Eye (tissue), 1 donor: ENCODE results near the gene USO1.
"Not testable (repeated sequence)": the region's sequence is repeated elsewhere in the genome, so short reads cannot be mapped to it uniquely, and the experiment has no call there.

ENCODE experiments used
- DNase-seq: peaks from one replicate; pipeline ENCODE4 v3.0.0-alpha.2; 2015

Gene USO1, protein sequence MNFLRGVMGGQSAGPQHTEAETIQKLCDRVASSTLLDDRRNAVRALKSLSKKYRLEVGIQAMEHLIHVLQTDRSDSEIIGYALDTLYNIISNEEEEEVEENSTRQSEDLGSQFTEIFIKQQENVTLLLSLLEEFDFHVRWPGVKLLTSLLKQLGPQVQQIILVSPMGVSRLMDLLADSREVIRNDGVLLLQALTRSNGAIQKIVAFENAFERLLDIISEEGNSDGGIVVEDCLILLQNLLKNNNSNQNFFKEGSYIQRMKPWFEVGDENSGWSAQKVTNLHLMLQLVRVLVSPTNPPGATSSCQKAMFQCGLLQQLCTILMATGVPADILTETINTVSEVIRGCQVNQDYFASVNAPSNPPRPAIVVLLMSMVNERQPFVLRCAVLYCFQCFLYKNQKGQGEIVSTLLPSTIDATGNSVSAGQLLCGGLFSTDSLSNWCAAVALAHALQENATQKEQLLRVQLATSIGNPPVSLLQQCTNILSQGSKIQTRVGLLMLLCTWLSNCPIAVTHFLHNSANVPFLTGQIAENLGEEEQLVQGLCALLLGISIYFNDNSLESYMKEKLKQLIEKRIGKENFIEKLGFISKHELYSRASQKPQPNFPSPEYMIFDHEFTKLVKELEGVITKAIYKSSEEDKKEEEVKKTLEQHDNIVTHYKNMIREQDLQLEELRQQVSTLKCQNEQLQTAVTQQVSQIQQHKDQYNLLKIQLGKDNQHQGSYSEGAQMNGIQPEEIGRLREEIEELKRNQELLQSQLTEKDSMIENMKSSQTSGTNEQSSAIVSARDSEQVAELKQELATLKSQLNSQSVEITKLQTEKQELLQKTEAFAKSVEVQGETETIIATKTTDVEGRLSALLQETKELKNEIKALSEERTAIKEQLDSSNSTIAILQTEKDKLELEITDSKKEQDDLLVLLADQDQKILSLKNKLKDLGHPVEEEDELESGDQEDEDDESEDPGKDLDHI

DNA sequence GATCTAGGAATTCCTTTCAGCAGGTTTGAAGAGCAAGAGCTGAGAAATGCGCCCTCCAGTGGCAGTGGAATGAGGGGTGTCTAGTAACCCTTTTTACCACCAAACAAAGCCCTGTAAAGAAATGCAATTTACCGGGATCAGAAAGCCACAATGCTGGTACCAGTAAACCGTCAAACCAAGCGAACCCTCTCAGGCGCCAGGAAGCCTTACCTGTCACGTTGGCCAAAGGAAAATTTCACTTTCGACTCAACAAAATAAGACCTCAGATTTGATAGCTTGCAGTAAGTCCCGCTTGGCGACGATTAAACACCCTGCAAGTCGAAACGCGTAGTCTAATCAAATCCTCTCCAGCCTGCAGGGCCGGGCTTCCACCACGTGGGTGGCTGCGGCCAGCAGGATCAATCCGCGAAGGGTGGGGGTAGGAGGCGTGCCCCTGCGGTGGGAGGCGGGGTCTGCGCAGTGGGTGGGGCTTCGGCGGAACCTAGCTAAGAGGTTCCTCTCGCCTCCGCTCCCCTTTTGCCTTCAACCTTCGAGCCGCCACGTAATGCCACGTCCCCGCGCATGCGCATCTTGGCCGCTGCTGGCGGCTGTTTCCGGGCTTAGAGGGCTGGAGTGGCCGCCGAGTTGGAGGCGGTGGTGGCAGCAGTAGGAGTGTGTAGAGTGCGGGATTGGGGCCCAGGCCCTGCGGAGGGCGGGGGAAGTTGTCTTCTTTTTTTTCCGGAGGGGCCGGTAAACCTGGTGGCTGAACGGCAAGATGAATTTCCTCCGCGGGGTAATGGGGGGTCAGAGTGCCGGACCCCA lies at the start of gene USO1:
USO1 (plus strand) TSS at position 512 of the 801 bp plus-strand sequence; CDS start at position 755, 243 bp downstream.
- DNase-seq, result peak; percentile 100

DNA sequence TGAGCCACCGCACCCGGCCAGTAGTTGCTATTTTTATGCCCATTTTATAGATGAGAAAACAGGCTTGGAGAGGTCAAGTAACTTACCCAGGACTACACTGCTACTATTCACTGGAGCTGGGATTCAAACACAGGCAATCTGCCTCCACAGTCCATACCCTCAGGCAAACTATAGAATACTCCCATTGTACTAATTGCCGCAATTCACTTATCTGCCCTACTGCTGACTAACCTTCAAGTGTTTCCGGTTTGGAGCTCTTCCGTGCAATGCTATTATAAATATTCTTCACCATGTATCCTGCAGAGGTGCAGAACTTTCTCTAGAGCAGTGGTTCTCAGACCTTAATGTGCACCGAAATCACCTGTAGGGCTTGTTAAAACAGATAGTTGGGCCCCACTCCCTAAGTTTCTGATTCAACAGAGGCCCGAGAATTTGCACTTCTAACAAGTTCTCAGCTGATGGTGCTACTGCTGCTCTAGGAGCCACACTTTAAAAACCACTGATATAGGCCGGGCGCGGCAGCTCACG lies 49.3 kb upstream of the USO1 start:
- no peak for DNase-seq

DNA sequence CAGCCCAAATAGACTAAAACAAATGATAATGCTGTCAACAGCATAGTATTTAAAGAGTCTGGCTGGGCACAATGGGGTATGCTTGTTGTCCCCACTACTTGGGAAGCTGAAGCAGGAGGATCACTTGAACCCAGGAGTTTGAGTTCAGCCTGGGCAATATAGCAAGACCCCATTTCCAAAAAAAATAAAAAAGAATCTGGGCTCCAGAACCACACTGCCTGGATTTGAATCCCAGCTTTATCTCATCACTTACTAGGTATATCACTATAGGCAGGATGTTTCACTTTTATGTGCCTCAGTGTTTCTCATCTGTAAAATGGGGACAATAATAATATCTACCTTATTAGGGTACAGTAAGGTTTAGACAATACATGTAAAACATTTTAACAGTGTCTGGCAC lies 45.9 kb upstream of the USO1 start:
- no peak for DNase-seq

DNA sequence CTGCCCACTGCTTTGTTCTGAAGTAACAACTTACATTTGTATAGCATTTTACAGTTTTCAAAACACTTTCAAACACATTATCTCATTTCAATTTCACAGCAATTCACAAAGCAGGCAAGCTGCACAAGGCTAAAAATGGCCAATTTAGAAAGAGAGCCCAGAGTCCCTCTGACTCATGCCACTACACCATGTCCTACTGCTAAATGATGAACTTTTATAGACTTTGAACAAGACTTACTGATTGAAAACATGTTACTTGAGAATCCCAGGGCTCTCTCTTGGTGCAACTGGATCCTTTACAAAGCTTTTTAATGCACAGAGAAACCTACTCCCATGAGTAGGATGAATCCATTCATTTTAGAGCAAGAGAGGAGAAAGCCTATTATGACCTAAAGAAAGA lies 45.4 kb upstream of the USO1 start:
- no peak for DNase-seq

DNA sequence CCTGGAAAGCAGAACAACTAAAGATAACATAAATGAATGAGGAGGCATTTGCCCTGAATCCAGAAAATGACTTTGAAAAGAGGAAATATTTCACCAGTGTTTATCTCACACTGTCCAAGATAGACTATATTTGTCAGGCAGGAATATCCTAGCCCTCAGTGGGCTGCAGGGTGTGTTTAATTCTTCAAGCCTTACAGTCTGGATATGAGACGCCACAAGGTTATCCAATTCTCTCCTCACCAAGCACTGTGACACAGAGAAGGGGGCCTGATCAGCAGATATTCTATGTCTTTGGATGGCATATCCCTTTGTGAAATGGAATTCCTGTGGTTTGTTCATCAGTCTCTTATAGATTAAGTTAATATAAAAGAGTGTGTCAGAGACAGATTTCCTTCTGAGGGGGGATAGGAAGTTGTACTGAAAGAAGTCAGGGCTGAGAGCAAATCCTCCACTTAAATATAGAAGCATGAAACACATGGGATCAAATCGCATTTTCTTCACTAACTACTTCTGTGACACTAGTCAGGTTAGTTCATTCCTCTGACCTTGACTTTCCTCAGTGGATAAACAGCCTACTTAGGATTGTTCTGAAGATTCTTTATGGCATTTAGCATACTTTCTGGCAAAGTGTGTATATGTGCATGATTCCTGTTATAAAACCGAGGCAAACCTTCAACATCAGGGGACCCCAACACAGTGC lies 44.4 kb upstream of the USO1 start:
- DNase-seq, result no peak

DNA sequence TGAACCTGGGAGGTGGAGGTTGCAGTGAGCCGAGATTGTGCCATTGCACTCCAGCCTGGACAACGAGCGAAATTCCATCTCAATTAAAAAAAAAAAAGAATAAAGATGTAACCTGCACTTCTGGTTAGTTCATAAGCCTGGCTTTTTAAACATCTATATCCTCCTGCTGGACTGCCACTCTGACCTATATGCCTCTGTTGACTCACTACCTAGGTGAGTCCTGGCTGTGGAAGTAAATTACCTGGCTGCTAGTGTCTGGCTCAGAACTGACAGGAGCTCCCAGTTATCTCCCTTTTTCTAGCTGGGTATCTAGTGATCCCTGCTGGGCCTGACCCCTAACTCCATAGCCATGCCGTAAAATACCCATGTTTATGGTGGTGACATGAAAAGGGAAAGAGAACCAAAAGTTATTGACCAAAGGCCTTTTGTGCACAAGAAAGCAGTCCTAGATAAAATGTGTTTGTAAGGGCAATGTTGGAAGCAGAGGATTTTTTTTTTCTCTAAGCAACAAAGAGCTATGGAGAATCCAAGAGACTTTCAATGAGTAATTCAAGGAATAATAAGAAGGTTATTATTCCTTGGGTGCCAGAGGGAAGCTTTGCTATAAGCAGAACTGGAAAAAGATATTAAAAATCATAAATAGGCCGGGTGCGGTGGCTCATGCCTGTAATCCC lies 40.8 kb upstream of the USO1 start:
- DNase-seq, result no peak

DNA sequence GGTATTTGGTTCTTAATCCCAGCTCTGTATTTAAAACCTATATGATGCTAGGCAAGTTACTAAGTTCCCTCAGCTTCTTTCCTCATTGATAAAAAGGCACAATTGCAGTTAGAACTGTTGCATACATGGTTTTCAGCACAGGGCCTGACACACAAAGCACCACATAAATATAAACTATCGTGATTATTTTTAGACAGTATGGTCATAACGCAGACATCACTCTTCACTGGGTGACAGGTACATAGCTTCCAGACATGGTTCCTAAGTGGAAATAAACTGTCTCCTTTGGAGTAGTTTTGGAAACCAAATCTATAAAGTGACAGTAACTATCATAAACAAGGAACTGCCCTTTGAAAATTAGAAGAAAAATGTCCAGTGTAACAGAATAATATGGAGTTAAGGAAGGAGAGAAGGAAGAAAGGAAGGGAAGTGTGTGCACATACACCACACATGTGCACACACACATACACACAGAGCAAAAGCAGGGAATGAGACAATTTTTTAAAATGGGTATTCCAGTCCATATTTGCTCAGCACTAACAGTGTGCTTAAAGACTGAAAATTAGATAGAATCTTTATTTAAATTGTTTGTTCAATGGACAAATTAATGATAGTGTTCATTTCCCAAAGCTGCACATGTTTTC lies 38.7 kb upstream of the USO1 start:
- DNase-seq, result no peak

DNA sequence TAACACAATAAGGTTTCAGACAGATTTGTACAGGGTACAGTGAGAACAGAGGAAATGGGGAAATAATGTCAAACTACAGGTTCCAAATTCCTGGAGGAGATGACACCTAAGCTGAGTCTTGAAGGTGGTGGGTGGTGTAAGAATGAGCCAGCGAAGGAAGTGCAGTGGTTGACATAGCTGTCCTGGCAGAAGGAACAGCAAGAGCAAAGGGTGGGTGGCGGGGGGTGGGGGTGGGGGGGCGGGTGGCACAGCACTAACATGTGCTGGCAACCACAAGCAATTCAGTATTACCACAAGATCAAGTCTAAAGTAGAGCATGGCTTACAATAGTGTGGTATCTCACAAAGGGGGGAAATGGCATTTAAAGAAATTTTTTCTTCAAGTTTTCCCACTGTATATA lies 38.0 kb upstream of the USO1 start:
- no peak for DNase-seq

DNA sequence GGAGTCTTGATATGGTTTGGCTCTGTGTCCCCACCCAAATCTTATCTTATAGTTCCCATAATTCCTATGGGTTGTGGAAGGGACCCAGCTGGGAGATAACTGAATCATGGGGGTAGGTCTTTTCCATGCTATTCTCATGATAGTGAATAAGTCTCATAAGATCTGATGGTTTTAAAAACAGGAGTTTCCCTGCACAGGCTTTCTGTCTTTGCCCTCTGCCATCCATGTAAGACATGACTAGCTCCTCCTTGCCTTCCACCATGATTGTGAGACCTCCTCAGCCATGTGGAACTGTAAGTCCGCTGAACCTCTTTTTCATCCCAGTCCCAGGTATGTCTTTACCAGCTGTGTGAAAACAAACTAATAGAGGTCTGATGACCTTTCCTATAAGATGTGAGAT lies 37.3 kb upstream of the USO1 start:
- DNase-seq, result not testable (repeated sequence)

DNA sequence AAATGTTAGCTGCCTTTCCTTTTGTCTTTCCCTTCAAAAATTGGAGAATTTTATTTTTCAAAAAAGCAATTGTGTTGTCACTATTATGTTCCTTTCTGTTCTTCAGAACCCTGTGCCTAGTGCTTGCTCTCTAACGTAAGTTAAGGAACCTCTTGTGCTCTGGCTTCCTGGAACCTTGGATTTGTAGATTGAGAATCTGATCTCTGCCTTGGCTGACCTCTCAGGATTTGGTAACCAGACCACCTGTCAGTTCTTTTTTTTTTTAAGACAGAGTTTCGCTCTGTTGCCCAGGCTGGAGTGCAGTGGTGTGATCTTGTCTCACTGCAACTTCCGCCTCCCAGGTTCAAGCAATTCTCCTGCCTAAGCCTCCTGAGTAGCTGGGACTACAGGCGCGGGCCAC lies 32.3 kb upstream of the USO1 start:
- DNase-seq, result not testable (repeated sequence)

DNA sequence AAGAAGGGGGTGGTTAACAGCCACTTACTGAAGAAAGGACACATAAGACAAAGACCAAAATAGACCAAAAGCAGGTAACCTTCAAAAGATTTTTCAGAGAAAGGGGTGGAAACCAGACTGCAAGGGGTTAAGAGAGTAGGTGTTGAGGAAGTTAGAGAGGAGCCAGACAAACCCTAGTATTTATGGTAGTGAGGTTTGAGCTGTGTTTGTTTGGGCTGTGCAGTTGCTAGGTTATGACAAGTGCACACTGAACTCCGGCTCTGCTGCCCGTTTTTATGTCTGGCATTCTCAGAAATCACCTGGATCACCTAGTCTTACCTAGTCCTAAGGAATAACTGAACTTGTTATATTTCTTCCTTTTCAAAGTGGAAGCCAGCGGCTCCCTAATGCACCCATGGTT lies 28.3 kb upstream of the USO1 start:
- no peak for DNase-seq

DNA sequence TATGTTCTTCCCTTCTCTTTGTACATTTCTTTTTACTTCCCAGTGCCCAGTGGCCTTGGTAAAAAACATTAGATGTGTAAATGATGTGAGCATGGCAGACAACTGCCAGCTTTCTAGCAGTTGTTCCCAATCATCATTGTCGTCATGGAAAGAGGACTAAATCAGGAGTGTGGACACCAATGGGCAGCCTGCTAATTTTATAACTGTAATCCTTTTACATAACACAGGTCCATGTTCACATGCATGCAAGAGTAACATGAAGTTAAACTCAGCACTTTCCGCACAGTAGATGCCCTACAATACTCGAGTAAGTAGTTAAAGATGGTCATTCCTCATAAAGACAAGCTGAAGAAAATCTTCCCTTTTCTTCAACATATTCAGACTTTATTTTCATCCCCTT lies 27.8 kb upstream of the USO1 start:
- DNase-seq, result no peak

DNA sequence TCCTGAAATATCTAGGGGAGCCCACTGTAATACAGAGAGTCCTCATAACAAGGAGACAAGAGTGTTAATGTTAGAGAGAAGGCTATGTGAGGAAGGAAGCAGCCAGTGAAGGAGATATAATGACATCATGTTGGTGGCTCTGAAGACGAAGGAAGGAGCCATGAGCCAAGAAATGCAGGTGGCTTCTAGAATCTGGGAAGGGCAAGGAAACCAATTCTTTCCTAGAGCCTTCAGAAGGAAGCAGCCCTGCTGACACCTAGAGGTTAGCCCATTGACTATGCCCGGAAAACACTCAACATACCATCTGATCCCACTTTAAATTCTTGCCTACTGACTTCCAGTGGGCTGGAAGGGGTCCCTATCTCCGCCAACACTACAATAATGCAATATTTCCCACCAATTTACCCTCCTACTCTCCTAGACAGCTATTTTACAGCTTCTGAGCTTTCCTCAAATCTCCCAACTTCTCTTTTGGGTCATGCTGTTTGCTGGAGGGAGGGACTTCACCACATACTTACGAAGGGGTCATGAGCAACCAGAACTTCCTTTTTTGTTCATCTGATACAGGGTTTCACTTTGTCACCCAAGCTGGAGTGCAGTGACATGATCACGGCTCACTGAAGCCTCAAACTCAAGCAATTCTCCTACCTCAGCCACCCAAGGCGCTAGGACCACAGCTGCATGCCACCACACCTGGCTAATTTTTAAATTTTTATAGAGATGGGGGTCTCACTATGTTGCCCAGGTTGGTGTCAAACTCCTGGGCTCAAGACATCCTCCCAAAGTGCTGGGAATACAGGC lies 26.0 kb upstream of the USO1 start:
- DNase-seq, result no peak

DNA sequence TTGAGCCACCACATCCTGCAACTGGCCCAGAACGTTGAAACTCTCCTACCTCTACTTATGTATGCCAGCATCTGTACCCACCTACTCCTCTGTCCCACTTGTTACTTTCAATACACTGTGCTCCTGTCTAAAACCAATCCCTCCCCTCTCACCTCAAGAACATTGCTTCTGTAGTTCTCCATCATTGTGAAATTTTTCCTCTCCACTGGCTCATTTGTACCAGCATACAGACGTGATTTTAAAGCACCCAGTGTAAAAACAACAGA lies 25.5 kb upstream of the USO1 start:
- DNase-seq, result no peak

DNA sequence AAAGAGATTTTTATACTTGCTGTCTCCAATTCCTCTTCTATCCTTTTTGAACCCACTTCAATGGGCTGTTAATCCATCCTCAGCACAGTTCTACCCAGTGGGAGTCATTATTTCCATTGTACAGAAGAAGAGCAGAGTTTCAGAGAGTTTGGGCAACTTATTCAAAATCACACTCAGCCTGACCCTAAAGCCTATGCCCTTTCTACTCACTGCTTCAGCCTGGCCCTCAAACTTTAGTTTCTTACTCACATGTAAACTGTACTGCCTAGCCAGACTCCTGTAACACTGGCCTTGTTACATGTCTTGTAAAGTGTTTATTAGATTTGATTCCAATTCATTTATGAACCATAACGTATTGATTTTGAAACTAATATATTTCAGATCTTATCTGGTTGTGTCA lies 25.1 kb upstream of the USO1 start:
- no peak for DNase-seq

DNA sequence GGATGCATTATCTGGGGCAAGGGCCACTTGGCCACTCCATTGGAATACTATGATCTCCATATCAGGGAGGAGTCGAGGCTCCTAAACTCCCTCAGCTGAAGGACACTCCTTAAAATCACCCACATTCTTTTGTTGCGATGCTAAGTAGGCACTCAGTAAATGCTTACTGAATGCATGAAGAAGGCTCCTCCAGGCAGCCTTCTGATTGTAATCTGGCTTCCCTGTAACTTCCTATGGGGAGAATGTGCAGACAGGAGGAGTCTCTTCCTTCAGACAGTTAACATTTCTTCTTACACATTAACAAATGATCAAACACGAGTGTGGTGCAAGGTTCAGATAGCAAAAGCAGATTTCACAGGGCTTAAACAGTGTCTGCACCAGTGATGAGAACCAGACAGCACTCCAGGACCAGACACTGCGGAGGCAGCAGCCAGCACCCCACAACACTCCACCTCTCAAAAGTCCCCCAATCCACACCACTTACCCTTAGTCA lies 21.4 kb upstream of the USO1 start:
- DNase-seq, result no peak

DNA sequence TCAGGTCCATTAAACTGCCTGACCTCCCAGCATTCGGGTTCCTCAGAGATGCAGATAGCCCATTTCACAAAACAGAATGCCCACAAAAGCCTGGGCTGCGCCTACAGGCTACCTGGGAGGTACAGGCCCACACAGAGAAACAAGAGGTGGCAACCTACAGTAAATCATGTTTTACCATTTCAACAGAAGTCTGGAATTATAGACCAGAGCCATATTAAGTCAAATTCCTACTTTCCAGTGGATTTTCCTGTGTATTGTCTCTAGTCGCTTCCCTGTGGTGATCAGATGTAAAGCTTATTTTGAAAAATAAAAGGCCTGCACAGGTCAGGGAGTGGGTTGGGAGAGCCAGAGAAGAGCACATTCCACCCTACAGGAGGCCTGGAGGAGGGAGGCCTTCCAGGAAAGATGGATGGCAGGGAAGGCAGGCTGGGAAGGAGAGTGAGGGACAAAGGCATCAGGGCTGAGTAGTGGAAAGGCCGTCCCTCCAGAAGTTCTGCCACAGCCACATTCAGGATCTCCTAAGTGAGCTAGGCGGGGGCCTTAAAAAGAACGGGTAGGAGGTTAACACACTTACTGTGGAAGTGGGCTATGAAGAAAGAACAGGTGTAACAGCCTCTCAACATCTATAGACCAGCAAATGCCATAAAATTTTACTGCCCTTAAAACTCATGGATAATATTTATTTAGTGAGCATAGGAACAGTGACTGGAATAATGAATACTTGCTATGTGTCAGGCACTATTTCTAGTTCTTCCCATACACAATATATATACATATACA lies 19.0 kb upstream of the USO1 start:
- DNase-seq, result no peak

DNA sequence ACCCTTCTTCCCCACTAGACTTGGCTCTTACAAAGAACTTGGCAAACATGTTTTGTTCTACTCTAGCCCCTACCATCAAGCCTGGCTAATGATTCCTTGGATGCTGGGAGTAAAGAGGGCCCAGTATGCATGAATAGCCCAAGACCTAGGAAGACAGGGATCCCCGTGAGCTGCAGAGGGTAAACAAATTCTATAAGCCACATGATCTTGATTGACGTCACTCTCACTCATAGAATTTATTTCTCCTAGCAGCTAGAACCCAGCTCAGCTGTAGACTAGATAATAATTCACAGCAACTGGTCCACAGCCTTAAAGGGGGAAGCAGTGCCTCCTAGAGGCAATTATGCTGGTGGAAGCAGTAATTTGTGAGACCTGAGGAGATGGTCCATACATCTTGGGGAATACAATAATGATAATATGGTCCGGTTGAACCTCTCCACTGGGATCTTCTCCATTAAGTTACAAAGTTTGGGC lies 16.1 kb upstream of the USO1 start:
- DNase-seq, result no peak

DNA sequence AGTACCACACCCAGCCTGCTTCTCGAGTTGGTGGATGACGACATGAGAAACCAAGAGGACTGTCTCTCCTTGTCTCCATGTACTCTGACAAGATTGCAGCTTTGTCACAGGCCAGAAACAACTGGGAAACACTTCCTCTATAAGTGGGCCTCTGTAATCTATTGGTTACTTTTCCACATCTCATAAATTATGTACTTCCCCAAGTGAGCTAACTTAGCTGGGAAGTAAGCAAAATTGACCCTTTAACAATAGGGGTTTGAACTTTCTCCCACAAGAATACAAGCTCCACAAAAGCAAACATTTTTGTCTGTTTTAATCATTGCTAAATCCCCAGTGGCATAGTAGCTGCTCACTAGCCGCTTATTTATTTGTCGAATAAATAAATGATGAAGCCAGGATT lies 14.1 kb upstream of the USO1 start:
- no peak for DNase-seq
